GM23338 (cell line): ENCODE data around the gene LAMB1.

Experiments
- CTCF ChIP-seq, 2 experiments: fragments of 200-600 bp in 1 of 2; sonication (generic) in 1 of 2; conservative IDR thresholded peaks; 2 replicates each; pipeline versions ENCODE4 v1.5.1 to v1.6.1; 2016 to 2017; ENCODE audit warnings: antibody characterized with exemption in 2 of 2, low read depth in 2 of 2, mild to moderate bottlenecking in 2 of 2, moderate library complexity in 1 of 2
- EZH2 ChIP-seq: fragments of 200-600 bp; sonication (generic); IDR thresholded peaks from one replicate; pipeline ENCODE4 v1.8.0; 2017; ENCODE audit warnings: antibody characterized with exemption, mild to moderate bottlenecking, low read depth; ENCODE audit not compliant: unreplicated experiment
- EZH2phosphoT487 ChIP-seq: fragments of 200-600 bp; sonication (generic); IDR thresholded peaks from one replicate; pipeline ENCODE4 v1.8.1; 2018; ENCODE audit warnings: antibody characterized with exemption; ENCODE audit not compliant: unreplicated experiment

- TF ChIP-seq EZH2 (no peak), EZH2phosphoT487 (no peak), CTCF (conservative IDR thresholded peaks at IDR 0.05; ENCODE audit: low read depth in 2 of 2) (no peak)
These were observed 27.5 kb downstream of the LAMB1 start for GRCh38 chr7:107975394-107976013.
